Astrocyte of the spinal cord (primary cell): Measurements from ENCODE around the gene RUFY1.

Source experiments
- DNase-seq: peaks from one replicate; pipeline ENCODE4 v3.0.0; 2011; ENCODE audit warnings: low read depth, low spot score
- H3K4me3 ChIP-seq: 2 replicates; pipeline ENCODE4 v1.5.1; 2011; ENCODE audit warnings: low read depth, mild to moderate bottlenecking, low read length, moderate library complexity
- in situ Hi-C: cut with HindIII; loops from 2 replicates; pipeline ENCODE4 v1.10.0; 2017; ENCODE audit warnings: low sequenced_read_pairs
- TF ChIP-seq, protein P1 (sequence below): IDR thresholded peaks from 2 replicates; pipeline ENCODE4 v1.5.1; 2012; ENCODE audit warnings: low read depth, mild to moderate bottlenecking, low read length, inconsistent platforms

The RUFY1 gene

DNA sequence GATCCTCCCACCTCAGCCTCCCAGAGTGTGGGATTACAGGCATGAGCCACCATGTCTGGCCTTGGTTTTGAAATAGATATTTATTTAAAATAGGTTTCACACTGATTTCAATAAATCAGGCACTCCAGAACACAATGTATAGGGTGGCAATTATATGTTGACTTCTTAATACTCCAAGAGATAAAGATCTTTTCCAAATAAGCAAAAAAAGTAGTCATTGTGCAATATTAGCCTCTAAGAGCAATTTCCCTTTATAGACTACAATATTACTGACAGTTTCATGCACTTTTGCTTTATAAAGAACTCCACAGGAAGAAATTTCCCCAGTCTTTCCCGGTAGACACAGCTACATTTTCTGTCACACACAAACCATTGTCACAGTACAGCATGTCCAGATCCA lies 23.4 kb upstream of the RUFY1 start:
- in situ Hi-C loops = no loop called here
- DNase-seq = no peak
- TF ChIP-seq, protein P1, sequence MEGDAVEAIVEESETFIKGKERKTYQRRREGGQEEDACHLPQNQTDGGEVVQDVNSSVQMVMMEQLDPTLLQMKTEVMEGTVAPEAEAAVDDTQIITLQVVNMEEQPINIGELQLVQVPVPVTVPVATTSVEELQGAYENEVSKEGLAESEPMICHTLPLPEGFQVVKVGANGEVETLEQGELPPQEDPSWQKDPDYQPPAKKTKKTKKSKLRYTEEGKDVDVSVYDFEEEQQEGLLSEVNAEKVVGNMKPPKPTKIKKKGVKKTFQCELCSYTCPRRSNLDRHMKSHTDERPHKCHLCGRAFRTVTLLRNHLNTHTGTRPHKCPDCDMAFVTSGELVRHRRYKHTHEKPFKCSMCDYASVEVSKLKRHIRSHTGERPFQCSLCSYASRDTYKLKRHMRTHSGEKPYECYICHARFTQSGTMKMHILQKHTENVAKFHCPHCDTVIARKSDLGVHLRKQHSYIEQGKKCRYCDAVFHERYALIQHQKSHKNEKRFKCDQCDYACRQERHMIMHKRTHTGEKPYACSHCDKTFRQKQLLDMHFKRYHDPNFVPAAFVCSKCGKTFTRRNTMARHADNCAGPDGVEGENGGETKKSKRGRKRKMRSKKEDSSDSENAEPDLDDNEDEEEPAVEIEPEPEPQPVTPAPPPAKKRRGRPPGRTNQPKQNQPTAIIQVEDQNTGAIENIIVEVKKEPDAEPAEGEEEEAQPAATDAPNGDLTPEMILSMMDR = no peak
- no peak overlapping the region for H3K4me3 ChIP-seq

DNA sequence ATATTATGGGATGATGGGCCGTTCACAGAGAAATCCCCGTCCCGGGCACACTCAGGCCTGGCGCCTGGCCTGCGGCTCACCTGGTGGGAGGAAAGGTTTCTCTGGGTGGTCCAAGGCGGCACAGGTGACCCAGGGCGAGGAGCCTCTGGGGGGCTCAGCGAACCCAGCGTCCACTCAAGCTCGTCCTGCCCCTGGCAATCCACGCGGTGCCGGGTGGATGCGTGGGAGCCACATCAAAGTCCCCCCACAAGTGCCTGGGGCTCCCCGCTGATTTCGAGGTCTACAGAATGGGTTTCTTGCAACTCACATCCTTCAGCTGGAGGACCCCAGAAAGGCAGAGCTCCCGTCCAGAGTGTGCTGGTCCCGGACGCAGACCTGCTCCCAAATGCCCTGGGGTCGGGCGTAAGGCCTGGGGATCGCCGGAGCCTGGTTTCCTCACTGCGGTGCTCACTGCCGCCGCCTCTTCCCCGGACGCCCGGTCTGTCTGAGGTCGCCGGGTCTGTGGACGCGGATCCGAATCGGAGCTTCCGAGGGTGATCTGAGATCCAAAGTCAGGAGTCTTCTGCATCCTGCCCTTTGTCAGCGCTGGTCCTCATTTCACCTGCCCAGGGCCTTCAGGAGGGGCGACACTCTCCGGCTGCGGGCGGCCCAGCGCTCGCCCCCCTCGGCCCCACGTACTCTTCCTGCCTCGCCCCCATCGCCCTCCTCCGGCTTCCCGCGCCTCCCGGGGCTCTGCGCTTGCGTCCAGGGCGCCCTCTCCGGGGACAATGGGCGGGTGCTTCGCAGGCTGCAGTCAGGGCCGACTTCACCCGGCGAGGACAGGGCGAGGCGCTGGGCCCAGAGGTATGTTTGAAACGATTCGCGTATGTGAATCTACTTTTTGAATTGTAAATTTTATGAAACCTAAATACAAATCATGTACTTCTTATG lies 20.0 kb upstream of the RUFY1 start:
- H3K4me3 ChIP-seq = peak overlapping the region; percentile 24
- in situ Hi-C loops = no loop called here
- TF ChIP-seq, protein P1 = peak; percentile 23
- no peak for DNase-seq

DNA sequence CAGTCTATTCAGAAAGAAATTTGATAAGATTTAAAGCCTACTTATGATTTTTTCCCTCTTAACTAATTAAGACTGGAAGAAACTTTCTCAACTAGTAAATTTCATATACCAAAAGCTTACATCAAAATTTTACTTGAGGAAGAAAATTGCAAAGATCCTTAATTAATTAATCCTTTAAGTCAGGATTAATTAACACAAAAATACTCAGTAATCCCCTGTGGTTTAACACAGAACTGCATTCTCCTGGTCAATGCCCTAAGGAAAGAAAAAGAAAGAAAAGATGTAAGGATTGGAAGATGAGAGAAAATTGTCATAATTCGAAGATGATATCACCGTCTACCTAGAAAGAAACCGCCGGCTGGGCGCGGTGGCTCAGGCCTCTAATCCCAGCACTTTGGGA lies 17.3 kb upstream of the RUFY1 start:
- no peak overlapping the region for H3K4me3 ChIP-seq
- TF ChIP-seq, protein P1 = no peak
- no peak for DNase-seq
- in situ Hi-C loops = no loop called here

DNA sequence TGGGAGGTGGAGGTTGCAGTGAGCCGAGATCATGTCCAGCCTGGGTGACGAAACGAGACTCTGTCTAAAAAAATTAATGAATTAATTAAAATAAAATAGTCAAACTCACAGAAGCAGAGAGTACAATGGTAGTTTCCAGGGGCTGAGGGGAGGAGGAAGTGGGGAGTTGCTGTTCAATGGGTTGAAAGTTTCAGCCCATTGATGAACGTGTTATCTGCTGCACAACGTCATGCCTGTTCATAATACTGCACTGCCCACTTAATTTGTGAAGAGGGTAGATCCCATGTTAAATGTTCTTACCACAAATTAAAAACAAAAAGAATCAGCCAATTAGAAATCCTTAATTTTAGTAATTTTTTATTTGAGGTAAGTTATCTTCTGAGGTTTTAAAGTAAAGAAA lies 16.4 kb upstream of the RUFY1 start:
- H3K4me3 ChIP-seq = no peak overlapping the region
- no peak for DNase-seq
- in situ Hi-C loops = no loop called here
- TF ChIP-seq, protein P1 = no peak

DNA sequence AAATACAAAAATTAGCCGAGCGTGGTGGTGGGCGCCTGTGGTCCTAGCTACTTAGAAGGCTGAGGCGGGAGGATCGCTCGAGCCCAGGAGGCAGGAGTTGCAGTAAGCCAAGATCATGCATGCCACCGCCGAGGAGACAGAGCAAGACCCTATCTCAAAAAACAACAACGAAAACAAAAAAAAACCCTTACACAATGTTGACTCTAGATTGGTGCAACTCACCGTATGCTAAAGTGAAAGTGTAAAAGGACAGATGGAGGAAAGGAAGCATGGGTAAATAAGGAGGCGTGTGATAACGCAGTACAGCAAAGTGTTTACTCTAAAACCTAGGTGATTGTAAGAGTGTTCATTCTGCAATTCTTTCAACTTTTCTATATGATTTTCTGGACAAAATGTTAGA lies 15.9 kb upstream of the RUFY1 start:
- in situ Hi-C loops = no loop called here
- H3K4me3 ChIP-seq = no peak overlapping the region
- DNase-seq = no peak

DNA sequence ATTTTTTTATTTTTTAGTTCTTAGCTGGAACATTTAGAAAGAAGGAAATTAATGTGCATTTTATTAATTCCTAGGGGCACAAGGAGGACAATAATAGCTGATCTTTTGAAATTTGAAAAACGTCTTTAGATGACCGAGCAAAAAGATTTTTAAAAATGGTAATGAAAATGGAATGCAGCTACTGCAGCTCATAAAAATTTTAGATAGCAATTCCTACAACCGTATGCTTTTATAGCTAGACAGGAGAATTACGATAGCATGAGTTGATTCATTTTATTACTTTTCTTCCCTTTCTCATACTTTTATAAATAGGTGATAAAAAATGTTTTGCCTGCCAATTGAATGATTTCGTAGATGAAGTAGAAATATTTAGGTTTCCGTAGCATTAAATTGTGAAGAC lies 13.7 kb upstream of the RUFY1 start:
- H3K4me3 ChIP-seq = no peak overlapping the region
- in situ Hi-C loops = no loop called here
- TF ChIP-seq, protein P1 = no peak
- DNase-seq = no peak

More for the DNA sequence above, 15.9 kb upstream of the RUFY1 start:
- TF ChIP-seq, protein P1 = no peak
